Measurements from ENCODE around the gene GNPTAB.

Gene GNPTAB

DNA sequence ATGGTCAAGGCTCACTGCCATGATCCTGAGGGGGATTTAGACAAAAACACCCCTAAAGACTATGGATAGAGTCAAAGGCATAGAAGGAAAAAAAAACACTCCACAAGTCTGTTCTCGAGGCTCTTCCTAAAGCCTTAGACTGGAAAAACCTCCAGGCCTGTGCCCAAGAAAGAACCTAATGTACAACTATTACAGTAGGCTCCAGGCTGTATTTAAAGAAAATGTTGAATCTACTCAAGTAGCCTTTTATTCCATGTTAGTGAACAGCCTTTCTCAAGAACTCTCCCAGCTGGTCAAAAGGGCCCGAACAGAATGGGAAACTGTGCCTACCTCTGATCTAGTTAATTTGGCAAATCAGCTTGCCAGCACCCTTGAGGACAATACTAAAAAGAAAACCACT, 28.3 kb downstream of the GNPTAB start:
- DNase-seq: no peak

DNA sequence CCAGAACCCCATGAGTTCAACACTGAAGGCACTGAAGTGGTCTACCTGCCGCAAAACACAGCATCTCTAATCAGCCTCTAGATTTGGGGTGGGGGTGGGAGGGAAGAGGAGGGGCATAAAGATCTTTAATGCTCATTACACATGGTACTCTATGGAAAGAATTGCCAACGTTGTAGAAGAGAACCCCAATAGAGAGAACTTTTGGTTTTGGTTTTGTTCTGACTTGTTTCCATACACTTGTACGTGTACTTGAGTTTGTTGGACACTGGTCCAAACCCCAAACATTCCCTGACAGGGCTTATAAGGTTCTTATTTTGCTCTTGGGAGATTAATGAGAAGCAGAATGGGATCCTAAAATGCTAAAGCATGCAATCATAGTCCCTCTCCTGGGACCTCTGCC, 31.0 kb downstream of the GNPTAB start:
- DNase-seq: no peak

- DNase-seq: no peak
These were observed 35.0 kb downstream of the GNPTAB start for GRCh38 chr12:101795786-101796185.

DNA sequence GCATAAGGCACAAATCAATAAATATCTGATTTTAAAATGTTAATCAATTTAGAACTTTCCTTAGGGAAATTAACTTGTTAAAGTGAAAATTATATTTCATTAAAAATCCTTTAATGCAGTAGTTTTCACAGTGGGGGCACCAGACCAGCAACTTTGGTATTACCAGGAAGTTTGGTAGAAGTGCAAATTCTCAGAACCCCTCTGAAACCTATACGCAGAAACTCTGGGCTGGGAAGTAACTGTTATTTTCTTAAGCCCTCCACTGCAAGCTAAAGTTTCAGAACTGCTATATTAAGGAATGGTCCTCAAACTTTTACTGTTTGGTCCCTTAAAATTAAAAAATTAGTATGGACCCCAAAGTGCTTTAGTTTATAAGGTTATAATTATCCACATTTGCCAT, 35.7 kb downstream of the GNPTAB start:
- DNase-seq: no peak

DNA sequence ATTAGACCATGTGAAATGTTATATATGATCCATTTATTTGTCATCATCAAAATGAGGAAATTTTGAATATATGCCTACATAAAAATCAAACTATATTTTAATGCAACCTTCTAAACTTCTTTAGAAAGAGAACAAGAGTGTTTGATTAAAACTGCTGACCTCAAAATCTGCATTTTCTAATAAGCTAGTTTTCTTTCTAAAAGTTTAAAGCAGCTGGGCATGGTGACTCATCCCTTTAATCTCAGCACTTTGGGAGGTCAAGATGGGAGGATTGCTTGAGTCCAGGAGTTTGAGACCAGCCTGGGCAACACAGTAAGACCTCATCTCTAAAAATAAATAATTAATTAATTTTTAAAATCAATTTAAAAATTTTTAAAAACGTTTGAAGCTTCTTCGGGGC, 36.2 kb downstream of the GNPTAB start:
- DNase-seq: no peak

GRCh38 chr12:101793401-101793800, 37.4 kb downstream of the GNPTAB start:
- no peak for DNase-seq

DNA sequence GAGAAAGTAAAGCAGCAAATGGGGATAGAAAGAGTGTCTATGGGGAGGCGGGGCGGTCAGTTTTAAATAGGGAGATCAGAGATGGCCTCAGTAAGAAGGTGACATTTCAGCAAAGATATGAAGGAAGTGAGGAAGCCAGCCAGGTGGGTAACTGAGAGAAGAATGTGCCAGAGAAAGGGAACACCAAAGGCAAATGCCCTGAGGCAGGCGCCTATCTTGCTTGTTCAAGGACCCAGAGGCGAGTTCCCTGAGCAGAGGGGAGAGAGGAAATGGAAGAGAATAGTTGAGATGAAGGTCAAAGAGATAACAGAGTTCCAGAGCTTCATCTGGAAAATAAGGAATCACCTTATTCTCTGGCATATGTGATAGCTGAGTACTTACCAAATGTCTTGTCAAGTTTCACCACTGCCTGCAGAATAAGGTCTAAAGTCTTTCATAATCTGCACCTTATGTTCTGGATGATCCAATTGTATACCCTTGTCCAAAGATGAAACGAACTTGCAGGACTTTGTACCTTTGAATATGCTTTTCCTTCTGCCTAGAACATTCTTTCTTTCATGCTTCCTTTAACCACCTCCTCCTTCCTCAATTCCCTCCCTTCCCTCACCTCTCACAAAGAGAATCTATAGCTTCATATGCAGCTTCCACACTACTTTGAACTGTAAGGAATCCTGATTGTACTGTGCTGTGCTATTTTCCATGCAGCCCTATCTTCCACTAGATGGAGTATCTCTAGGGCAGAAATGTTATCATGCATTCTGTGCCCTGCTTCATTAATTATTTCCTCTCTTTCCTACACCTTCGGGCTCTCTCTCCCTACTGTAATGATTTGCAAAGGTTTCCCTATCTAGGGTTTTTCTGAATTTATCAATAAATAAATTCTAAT, 38.5 kb downstream of the GNPTAB start:
- no peak for DNase-seq

DNA sequence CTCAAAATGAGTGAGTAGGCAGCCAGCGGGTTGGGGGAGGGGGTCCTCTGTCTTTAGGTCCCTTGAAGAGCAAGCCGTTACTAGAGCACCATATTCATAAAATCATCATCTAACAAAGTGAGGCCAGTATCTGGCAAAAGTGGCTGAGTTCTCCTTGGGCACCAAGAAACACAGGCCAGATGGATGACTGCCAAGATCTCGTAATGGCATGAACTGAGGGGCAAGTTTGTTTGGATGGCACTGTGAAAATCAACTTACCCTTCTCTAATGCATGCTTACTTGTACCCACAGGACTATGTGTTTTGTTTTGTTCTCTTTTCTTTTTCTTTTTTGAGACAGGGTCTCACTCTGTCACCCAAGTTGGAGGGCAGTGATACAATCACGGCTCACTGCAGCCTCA, 41.6 kb downstream of the GNPTAB start:
- DNase-seq: no peak

DNA sequence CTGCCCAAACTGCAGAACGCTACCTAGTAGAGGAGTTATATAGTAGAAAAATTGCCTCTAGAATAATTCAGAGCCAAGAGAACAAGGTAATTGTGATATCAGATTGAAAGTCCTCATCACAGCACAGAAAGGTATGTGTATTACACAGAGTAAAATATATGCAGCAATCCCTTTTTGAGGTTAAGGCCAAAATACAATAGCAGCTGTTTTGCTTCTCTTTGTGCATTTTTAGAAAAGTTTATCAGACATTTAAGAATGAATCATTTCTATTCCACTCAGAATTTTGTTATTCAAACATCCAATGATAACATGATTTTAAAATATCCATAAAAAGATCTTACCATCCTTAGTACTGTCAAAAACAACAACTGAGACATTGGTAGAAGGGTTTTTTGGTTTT, 45.1 kb downstream of the GNPTAB start:
- no peak for DNase-seq

GRCh38 chr12:101784376-101784775, 46.4 kb downstream of the GNPTAB start:
- DNase-seq: no peak

- DNase-seq: no peak
These were observed 46.9 kb downstream of the GNPTAB start for GRCh38 chr12:101783838-101784237.

DNA sequence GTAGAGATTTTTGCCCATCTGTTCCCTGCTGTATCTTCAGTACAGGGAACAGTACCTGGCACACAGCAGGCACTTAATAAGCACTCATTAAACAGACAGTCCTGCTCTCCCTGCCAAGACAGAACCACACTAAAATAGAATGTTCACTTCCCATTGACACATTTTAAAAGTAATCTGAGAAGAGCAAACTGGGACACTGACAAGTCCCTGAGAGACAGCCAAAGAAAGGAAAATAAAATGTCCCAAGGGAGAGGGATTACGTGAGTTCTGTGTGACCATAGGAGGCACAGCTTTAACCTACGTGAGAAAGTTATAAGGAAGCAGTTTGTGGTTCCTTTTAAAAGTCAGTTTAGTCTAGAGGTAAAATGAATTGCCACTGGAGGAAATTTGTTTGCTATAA, 47.6 kb downstream of the GNPTAB start:
- DNase-seq: no peak

GRCh38 chr12:101782273-101782731, 48.5 kb downstream of the GNPTAB start:
- no peak for DNase-seq

DNA sequence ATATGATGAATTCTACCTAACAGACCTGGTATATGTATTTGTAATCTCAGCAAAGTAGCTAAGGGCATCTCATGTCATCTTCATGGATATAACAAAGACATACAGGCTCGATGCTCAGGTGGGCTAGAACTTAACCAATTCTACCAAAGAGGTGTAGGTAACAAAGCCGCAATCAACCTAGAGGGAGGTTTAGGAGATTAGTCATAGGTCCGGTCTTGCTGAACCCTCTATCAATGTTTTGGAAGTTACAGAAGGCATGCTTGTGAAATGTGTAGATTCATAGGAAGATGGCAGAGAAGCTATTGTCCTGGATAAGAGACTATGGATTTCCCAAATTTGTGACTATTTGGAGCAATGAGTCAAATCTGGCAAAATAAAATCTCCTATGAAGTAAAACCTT, 48.9 kb downstream of the GNPTAB start:
- no peak for DNase-seq

- no peak for DNase-seq
These were observed 50.2 kb downstream of the GNPTAB start for GRCh38 chr12:101780599-101780998.

DNA sequence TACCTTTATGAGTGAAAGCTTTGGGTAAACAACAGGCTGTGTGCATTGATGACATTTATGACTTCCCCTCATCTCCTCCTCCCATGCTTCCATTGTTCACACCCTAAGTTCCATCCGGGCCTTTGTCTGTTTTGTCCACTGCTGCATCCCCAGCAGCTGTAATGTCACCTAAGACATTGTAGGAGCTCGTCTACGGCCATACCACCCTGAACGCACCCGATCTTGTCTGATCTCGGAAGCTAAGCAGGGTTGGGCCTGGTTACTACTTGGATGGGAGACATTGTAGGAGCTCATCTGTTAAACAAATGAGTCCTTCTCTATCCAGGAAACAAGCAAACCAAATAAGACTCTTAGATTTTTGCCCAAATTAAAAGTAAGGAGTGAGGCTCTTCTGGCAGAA, 51.1 kb downstream of the GNPTAB start:
- DNase-seq: no peak

GRCh38 chr12:101779200-101779599, 51.6 kb downstream of the GNPTAB start:
- no peak for DNase-seq

GRCh38 chr12:101777978-101778377, 52.8 kb downstream of the GNPTAB start:
- no peak for DNase-seq

DNA sequence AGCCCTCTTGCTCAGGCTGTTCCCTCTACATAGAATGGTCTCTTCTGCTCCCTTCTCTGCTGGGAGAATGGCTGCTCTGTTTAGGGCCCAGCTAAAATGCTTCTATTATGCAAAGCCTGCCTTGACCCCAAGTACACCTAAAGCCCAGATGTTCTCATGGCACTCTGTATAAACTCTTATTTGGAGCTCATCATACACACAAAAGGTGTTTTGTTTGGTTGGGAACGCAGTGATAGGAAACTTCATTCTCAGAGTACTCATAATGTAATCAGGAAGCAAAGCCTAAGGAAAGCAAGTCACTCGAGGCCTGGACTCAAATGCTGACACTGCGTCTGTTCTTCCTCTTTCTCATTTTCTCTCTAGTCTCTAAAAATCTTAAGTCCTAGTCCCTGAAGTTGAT, 53.3 kb downstream of the GNPTAB start:
- no peak for DNase-seq

DNA sequence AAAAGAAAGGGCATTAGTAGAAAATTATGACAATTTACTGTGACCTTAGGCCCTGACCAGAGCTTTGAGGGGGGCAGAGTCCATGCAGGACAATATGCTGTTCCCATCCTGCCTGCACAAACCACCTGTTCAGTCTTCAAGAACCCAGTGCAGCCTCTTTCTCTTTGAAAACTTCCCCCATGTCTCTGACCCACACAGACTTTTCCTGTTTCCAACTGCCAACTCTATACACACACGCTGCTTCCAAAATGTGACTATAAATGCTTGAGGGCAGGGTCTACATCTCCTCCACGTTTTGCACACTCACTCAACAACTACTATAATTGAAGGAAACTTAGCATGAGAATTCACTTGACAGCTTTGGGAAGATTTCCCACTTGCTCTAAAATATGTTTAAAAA, 54.9 kb downstream of the GNPTAB start:
- DNase-seq: no peak

DNA sequence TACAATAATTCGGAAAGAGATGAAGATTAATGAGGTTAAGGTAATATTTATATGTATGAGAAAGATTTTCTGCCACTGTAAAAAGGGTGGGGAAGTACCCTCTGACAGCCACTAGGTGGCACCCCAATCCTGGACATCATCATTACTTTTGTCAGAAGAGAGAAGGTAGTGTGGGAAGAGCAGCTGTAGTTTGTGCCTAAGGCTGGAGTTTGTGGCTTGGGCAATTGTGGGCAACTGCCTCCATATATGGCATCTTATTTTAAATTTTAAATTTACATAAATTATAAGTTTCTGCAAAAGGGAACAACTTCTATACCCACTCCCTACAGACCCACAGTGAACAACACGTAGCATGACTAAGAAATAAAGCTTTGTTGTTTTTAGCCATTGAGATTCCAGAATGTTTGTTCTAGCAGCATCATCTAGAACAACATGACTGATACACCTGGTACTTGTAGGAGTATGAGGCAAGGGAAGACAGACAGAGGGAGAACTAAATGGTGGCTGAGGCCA, 57.1 kb downstream of the GNPTAB start:
- DNase-seq: peak; percentile 55

DNA sequence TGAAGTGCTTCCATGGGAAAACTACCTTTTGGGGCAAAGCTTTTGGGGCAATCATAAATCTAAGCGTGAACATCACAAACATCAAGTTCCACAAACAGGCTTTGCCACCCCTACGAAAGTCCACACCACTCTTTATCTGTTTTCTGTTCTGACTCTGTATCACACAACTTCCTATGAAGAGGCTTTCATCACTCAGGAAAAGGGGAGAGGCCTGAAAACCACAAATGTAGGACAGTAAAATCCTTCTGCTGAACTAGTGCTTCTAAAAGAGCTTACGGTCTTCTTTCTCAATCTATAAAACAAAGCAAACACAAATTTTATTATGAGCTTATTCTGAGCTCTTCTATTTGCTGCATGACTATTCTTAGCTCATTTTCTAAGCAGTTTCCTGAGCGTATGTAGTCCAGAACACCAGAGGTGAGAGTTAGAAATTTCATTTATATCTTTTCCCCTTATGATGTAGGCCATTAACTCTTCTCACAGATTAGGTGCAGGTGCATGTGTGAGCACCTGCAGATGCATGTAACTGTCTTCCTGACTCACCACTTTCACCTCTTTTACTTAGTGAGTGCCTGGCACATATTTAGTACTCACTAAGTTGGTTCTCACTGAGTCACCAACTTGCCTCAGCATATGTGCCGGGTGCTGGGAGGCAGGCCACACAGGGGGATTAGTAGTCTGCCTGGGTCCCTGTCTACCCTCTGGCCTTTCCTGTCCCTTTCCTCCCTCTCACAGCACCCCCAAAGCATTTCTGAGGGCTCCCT, 58.6 kb downstream of the GNPTAB start:
- DNase-seq: no peak

GRCh38 chr12:101769865-101770264, 60.9 kb downstream of the GNPTAB start:
- DNase-seq: no peak

- DNase-seq: no peak
These were observed 62.0 kb downstream of the GNPTAB start for GRCh38 chr12:101768781-101769180.
